ENCODE results near the gene ZNF485.
"Not testable (repeated sequence)": the region's sequence is repeated elsewhere in the genome, so short reads cannot be mapped to it uniquely, and the experiment has no call there.

The ZNF485 gene

GRCh38 chr10:43591303-43591904 lies 14.8 kb upstream of the ZNF485 start:
- TF ChIP-seq ZNF274 (IDR thresholded peaks at IDR 0.05; ENCODE audit: low read depth, low read length), result no peak
- no peak overlapping the region for H3K4me3 ChIP-seq (ENCODE audit: low read length)

GRCh38 chr10:43594944-43595589 lies 11.2 kb upstream of the ZNF485 start:
- TF ChIP-seq ZNF274 (IDR thresholded peaks at IDR 0.05; ENCODE audit: low read depth, low read length), result no peak
- peak overlapping the region; percentile 51; the same call in 1 of the 2 replicates for H3K4me3 ChIP-seq (ENCODE audit: low read length)

- TF ChIP-seq ZNF274 (IDR thresholded peaks at IDR 0.05; ENCODE audit: low read depth, low read length), result no peak
- H3K4me3 ChIP-seq (ENCODE audit: low read length), result peak overlapping the region; percentile 51; the same call in 1 of the 2 replicates
Measured at GRCh38 chr10:43595739-43596298, 10.4 kb upstream of the ZNF485 start.

GRCh38 chr10:43596546-43596945 lies 9.7 kb upstream of the ZNF485 start:
- TF ChIP-seq ZNF274 (IDR thresholded peaks at IDR 0.05; ENCODE audit: low read depth, low read length), result no peak
- no peak overlapping the region; the same call in 1 of the 2 replicates for H3K4me3 ChIP-seq (ENCODE audit: low read length)

- TF ChIP-seq ZNF274 (IDR thresholded peaks at IDR 0.05; ENCODE audit: low read depth, low read length), result no peak
- H3K4me3 ChIP-seq (ENCODE audit: low read length), result no peak overlapping the region
Measured at GRCh38 chr10:43598446-43598845, 7.8 kb upstream of the ZNF485 start.

GRCh38 chr10:43599333-43599732 lies 6.9 kb upstream of the ZNF485 start:
- H3K4me3 ChIP-seq (ENCODE audit: low read length), result no peak overlapping the region
- TF ChIP-seq ZNF274 (IDR thresholded peaks at IDR 0.05; ENCODE audit: low read depth, low read length), result no peak

GRCh38 chr10:43601576-43601975 lies 4.7 kb upstream of the ZNF485 start:
- H3K4me3 ChIP-seq (ENCODE audit: low read length), result not testable (repeated sequence)

- H3K4me3 ChIP-seq (ENCODE audit: low read length), result no peak overlapping the region; the same call in 1 of the 2 replicates
- no peak for TF ChIP-seq ZNF274 (IDR thresholded peaks at IDR 0.05; ENCODE audit: low read depth, low read length)
Measured at GRCh38 chr10:43605850-43606322, 352 bp upstream of the ZNF485 start.

GRCh38 chr10:43607199-43607573 lies 948 bp downstream of the ZNF485 start:
- peak overlapping the region; percentile 69; the same call in 1 of the 2 replicates for H3K4me3 ChIP-seq (ENCODE audit: low read length)

GRCh38 chr10:43610636-43611035 lies 4.4 kb downstream of the ZNF485 start:
- no peak for TF ChIP-seq ZNF274 (IDR thresholded peaks at IDR 0.05; ENCODE audit: low read depth, low read length)
- no peak overlapping the region for H3K4me3 ChIP-seq (ENCODE audit: low read length)

More at GRCh38 chr10:43607199-43607573, 948 bp downstream of the ZNF485 start:
- TF ChIP-seq ZNF274 (IDR thresholded peaks at IDR 0.05; ENCODE audit: low read depth, low read length), result no peak

- H3K4me3 ChIP-seq (ENCODE audit: low read length), result no peak overlapping the region
- TF ChIP-seq ZNF274 (IDR thresholded peaks at IDR 0.05; ENCODE audit: low read depth, low read length), result peak; percentile 76
Measured at GRCh38 chr10:43616697-43617370, 10.6 kb downstream of the ZNF485 start.

- TF ChIP-seq ZNF274 (IDR thresholded peaks at IDR 0.05; ENCODE audit: low read depth, low read length), result no peak
Measured at GRCh38 chr10:43619368-43619767, 13.1 kb downstream of the ZNF485 start.

GRCh38 chr10:43622038-43622437 lies 15.8 kb downstream of the ZNF485 start:
- TF ChIP-seq ZNF274 (IDR thresholded peaks at IDR 0.05; ENCODE audit: low read depth, low read length), result no peak
- H3K4me3 ChIP-seq (ENCODE audit: low read length), result no peak overlapping the region

More at GRCh38 chr10:43619368-43619767, 13.1 kb downstream of the ZNF485 start:
- H3K4me3 ChIP-seq (ENCODE audit: low read length), result no peak overlapping the region

- no peak overlapping the region for H3K4me3 ChIP-seq (ENCODE audit: low read length)
- TF ChIP-seq ZNF274 (IDR thresholded peaks at IDR 0.05; ENCODE audit: low read depth, low read length), result no peak
Measured at GRCh38 chr10:43623351-43623750, 17.1 kb downstream of the ZNF485 start.
